22Rv1 (cell line): ENCODE results near the gene VWC2.
A peak's percentile ranks its signal among the peaks of the same experiment; 100 is the strongest.

Experiments
- H3K27ac ChIP-seq: fragments of 450-650 bp; 2 replicates; pipeline ENCODE4 v1.5.1; 2017
- ZFX ChIP-seq: fragments of 450-650 bp; IDR thresholded peaks from 2 replicates; pipeline ENCODE4 v1.6.1; 2017; ENCODE audit warnings: antibody characterized with exemption, borderline replicate concordance
- TF ChIP-seq, protein P1 (sequence below): fragments of 450-650 bp; IDR thresholded peaks from 2 replicates; pipeline ENCODE4 v1.5.1; 2017; ENCODE audit warnings: mild to moderate bottlenecking

The VWC2 gene

DNA sequence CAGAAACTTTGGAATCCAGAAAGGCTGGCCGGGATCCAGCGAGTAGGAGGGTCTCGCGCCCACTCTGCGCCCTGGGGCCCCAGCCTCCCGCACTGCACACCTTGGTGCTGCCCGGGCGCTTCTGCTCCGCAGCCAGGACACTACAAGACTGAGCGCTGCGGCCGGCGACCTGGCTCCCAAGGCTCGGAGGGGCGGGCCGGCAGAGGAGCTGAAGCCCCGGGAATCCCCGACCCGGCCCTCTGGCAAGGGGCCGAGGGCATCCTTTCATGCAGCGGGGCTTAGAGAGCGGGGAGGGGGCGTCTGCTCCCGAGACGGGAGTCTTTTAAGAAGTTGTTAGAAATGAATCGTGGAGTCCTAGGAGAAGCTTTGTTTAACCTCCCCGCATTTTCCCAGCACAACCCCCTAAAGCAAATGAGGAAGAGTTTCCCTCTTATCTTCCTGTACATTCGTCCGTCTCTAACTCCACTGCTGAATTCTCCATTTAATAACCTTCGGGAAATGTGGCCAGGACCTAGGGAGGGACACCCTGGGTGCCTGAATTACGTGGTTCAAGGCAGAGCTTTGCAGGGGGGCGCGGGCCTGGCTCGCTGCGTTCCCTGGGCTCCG, 1.1 kb downstream of the VWC2 start:
- TF ChIP-seq, protein P1, sequence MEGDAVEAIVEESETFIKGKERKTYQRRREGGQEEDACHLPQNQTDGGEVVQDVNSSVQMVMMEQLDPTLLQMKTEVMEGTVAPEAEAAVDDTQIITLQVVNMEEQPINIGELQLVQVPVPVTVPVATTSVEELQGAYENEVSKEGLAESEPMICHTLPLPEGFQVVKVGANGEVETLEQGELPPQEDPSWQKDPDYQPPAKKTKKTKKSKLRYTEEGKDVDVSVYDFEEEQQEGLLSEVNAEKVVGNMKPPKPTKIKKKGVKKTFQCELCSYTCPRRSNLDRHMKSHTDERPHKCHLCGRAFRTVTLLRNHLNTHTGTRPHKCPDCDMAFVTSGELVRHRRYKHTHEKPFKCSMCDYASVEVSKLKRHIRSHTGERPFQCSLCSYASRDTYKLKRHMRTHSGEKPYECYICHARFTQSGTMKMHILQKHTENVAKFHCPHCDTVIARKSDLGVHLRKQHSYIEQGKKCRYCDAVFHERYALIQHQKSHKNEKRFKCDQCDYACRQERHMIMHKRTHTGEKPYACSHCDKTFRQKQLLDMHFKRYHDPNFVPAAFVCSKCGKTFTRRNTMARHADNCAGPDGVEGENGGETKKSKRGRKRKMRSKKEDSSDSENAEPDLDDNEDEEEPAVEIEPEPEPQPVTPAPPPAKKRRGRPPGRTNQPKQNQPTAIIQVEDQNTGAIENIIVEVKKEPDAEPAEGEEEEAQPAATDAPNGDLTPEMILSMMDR, result no peak
- no peak for TF ChIP-seq ZFX
- H3K27ac ChIP-seq, result no peak overlapping the region

DNA sequence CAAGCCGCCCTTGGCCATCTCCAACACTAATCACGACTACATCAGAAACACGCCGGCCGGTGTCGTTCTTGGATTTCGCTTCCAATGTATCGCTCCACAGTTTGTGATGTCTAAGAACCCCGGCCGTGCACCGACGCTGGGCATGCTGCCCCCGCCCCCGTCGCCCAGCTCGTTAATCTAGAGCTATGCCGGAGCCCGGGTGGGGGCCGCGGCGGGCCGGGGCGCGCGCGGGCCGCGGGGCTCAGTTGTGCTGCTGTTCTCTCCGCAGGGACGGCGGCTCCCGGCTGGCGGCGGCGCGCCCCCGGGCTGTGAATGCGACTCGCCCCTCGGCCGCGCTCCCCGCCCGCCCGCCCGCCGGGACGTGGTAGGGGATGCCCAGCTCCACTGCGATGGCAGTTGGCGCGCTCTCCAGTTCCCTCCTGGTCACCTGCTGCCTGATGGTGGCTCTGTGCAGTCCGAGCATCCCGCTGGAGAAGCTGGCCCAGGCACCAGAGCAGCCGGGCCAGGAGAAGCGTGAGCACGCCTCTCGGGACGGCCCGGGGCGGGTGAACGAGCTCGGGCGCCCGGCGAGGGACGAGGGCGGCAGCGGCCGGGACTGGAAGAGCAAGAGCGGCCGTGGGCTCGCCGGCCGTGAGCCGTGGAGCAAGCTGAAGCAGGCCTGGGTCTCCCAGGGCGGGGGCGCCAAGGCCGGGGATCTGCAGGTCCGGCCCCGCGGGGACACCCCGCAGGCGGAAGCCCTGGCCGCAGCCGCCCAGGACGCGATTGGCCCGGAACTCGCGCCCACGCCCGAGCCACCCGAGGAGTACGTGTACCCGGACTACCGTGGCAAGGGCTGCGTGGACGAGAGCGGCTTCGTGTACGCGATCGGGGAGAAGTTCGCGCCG, 1.9 kb downstream of the VWC2 start:
- no peak overlapping the region for H3K27ac ChIP-seq
- TF ChIP-seq, protein P1, result peak; percentile 8; the same call in 1 of the 2 replicates
- TF ChIP-seq ZFX, result no peak

DNA sequence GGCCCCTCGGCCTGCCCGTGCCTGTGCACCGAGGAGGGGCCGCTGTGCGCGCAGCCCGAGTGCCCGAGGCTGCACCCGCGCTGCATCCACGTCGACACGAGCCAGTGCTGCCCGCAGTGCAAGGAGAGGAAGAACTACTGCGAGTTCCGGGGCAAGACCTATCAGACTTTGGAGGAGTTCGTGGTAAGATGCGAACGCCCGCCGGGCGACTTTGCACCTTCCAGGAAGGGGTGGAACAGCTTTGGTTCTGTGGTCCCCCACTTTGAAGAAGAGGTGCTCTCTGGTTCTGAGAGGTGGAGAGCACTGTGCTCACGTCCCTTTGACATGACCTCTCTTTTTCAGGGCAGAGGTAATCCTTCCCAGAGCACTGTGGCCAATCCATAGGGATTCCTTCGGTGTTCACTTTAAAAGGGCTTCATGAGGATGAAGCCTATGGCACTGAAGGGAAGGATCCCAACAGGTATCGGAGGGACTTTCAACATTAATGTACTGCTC, 2.6 kb downstream of the VWC2 start:
- no peak overlapping the region for H3K27ac ChIP-seq
- TF ChIP-seq, protein P1, result no peak
- no peak for TF ChIP-seq ZFX

DNA sequence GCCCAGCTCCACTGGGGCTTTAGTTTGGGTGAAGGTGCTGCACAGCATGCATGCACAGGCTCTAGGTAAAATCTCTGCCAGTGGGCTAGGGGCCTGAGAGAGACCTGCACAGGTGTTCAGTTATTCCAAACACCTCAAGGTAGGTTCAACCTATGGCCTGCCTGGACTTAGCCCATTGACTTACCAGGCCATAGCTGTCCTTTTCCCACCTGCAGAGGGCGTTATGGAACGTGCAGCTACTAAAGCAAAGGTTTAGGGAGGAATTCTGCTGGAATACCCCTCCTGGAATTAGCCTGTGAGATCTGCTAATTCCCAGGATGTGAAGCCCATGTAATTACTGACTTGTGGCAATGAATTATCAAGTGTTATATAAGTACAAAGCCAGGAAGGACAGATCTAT, 3.6 kb downstream of the VWC2 start:
- TF ChIP-seq ZFX, result no peak
- TF ChIP-seq, protein P1, result peak; percentile 76

DNA sequence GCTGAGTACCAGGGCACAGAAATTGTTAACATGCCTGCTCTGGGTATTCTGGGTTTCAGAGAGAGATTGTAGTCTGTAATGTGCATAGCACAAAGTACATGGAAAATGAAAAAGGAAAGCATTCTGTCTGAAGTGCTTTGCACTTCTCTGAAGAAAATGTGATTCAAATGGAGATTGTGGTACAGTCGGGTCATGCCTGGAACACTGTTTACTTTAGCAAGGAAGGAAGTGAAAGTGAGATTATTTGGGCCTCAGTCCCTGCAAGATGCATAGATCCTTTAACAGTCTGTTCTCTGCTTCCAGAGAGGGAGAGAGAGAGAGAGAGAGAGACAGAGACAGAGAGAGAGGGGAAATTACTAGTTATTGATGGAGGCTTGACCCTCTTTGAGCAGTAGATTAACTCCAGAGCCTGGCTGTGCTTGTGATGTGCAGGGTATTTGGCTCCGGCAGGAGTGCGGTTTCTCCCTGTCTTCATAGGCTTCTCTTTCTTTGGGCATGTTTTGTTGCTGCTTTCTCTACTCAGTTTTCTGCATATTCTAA, 5.4 kb downstream of the VWC2 start:
- no peak for TF ChIP-seq ZFX
- TF ChIP-seq, protein P1, result no peak
- H3K27ac ChIP-seq, result no peak overlapping the region

More for the DNA sequence above, 3.6 kb downstream of the VWC2 start:
- H3K27ac ChIP-seq, result no peak overlapping the region

DNA sequence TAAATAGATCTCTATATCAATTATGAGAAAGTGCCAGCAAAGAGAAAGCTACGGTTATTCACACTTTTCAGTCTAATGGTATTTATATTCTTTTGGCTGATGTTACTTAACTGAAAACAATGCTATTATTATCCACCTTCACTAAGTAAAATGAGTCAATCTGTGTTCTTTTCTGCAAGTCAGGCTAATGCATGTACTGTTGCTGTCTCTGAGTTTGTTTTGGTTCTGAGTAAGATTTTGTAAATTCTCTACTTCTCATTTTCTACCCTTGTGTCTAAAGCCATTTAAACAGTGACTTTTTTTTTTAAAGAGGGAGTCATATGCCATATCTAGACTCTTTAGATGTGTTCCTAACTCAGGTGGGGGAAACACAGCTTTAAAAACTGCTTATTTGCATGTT, 7.5 kb downstream of the VWC2 start:
- H3K27ac ChIP-seq, result no peak overlapping the region
- TF ChIP-seq ZFX, result no peak

DNA sequence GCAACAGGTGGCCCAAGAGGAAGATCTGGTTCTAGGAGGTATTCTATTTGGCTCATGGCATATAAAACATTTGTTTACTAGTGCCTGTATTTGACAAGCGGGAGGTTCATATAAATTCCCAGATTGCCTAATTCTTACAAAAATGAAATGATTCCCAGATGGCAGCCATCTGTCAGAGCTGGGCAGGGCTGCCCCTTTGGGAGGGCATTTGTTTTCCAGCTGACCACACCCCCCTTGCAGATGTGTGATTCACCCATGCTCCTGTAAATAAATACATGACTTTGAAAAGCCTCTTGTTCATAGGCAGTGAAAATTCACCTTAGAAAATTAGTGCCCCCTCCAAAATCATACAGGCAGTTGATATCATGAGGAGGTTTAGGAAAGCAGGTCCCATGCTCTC, 8.6 kb downstream of the VWC2 start:
- TF ChIP-seq, protein P1, result no peak
- no peak for TF ChIP-seq ZFX
- H3K27ac ChIP-seq, result no peak overlapping the region
